Stimulated activated naive CD8-positive, alpha-beta T cell treated with anti-CD3 and anti-CD28 coated beads, Interleukin-15, Interleukin-2, amounts not matched to agents 100 ng/mL and 50 ng/mL, for 24 hours (primary cell): Measurements from ENCODE around the gene TTLL5.
A peak's percentile ranks its signal among the peaks of the same experiment; 100 is the strongest.

Experiments
- H3K27ac Mint-ChIP-seq: one replicate; pipeline ENCODE4 v1.8.0; 2021; ENCODE audit warnings: mild to moderate bottlenecking, mixed read lengths
- H3K27me3 Mint-ChIP-seq: one replicate; pipeline ENCODE4 v1.8.0; 2021; ENCODE audit warnings: mixed read lengths
- H3K36me3 Mint-ChIP-seq: one replicate; pipeline ENCODE4 v1.8.0; 2021; ENCODE audit warnings: low read depth, mixed read lengths
- H3K4me1 Mint-ChIP-seq: one replicate; pipeline ENCODE4 v1.8.0; 2021; ENCODE audit warnings: low read depth, mixed read lengths
- H3K4me3 Mint-ChIP-seq: one replicate; pipeline ENCODE4 v1.8.0; 2021; ENCODE audit warnings: mild to moderate bottlenecking, mixed read lengths
- H3K9me3 Mint-ChIP-seq: one replicate; pipeline ENCODE4 v1.8.0; 2021; ENCODE audit warnings: mixed read lengths

TTLL5 gene, protein sequence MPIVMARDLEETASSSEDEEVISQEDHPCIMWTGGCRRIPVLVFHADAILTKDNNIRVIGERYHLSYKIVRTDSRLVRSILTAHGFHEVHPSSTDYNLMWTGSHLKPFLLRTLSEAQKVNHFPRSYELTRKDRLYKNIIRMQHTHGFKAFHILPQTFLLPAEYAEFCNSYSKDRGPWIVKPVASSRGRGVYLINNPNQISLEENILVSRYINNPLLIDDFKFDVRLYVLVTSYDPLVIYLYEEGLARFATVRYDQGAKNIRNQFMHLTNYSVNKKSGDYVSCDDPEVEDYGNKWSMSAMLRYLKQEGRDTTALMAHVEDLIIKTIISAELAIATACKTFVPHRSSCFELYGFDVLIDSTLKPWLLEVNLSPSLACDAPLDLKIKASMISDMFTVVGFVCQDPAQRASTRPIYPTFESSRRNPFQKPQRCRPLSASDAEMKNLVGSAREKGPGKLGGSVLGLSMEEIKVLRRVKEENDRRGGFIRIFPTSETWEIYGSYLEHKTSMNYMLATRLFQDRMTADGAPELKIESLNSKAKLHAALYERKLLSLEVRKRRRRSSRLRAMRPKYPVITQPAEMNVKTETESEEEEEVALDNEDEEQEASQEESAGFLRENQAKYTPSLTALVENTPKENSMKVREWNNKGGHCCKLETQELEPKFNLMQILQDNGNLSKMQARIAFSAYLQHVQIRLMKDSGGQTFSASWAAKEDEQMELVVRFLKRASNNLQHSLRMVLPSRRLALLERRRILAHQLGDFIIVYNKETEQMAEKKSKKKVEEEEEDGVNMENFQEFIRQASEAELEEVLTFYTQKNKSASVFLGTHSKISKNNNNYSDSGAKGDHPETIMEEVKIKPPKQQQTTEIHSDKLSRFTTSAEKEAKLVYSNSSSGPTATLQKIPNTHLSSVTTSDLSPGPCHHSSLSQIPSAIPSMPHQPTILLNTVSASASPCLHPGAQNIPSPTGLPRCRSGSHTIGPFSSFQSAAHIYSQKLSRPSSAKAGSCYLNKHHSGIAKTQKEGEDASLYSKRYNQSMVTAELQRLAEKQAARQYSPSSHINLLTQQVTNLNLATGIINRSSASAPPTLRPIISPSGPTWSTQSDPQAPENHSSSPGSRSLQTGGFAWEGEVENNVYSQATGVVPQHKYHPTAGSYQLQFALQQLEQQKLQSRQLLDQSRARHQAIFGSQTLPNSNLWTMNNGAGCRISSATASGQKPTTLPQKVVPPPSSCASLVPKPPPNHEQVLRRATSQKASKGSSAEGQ (N-terminal part only)

DNA sequence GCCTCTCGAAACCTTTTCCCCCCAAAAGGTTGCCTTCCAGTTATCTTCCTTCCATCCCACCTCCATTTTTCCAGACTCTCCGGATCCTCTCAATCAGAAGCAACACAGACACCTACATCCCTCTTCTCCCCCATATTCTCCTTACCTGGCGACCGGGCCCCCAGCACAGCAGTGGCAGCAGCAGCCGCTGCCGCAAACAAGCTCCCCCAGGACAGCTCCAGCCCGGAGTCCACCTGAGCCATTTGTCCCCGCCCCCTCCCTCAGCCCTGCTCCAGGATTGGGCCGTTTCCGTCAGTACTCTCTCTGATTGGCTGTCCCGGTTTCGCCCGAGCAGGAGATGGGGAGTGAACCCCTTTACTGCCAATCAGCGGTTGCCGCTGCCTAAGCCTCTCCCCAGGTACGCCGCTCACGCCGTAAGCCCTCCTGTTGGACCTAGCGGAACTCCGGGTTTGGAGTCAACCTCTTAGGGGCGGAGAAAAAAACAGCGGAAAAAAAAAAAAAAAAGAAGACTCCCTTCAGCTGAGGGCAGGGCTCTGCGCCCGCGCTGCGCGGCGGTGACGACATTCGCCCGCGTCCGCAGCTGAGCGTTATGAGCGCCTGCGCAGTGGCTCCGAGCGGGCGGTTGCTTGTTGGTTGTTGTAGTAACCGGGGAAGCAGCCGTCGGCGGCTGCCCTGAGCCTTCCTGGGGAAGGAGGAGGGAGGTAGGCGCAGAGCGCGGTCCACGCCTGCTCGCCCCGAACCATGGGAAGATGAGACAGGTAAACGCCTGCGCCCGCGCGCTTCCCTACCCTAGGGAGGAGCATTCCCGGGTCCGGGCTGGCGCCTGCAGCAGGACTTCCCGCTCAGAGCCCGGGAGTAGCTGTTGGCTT, at the start of gene TTLL5, which contains the start of gene ERG28:
Gene TTLL5 (plus strand): TSS at position 617 of the 869 bp plus-strand sequence. CDS start 1,904 bp downstream, outside the sequence.
Gene ERG28 (minus strand): TSS at position 247 of the 869 bp plus-strand sequence. CDS start 3,374 bp downstream, outside the sequence.
- Mint-ChIP-seq H3K36me3 (peaks cover 20% of the 10 kb centered on the region), H3K27ac (peak within 1 kb of the TSS; percentile 99), H3K4me3 (peak within 1 kb of the TSS; percentile 99), H3K4me1 (peaks cover 34% of the 10 kb centered on the region), H3K9me3 (no peaks in the 10 kb centered on the region), H3K27me3 (no peaks in the 10 kb centered on the region)

DNA sequence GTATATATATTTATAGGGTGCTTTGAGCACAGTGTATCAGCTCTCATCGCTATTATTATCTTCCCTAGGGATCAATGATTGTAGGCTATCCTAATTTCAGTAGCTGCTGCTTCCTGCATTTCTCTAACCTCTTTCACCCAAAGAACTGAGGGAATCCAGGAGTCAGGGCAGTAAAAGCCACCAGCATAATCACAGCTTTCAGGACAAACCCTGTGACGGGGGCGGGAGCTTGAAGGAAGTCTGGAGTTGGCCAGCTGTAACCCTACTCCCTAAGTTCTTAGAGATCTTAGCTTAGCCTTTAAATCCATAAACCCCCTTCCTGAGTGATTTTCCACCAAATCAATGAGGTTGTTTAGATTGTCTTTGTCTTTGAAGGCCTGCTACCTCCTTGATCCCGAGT, 48.9 kb upstream of the TTLL5 start:
- Mint-ChIP-seq H3K36me3 (peaks cover 6% of the 10 kb centered on the region), H3K9me3 (peaks cover 12% of the 10 kb centered on the region), H3K27me3 (peaks cover 11% of the 10 kb centered on the region), H3K4me1 (no peaks in the 10 kb centered on the region), H3K27ac (no peak overlapping the region), H3K4me3 (no peak overlapping the region)

DNA sequence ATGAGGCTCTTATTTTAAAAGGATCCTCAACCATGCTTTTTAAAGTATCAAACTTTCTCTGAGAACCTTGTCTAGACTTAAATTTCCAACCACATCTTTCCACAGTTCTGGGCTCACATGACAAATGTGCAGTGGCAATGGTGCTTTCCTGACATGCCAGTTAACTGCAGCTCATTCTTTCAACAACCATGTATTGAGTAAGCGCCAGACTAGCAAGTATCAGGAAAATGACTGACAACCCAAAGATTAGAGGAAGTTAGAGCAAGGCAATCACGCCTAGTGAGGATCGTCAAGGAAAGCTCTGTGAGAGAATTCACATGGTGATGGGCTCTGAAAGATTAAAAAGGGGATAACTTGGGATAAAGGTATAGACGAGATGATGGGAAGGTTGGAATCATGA, 46.9 kb upstream of the TTLL5 start:
- Mint-ChIP-seq H3K4me3 (no peak overlapping the region), H3K27me3 (no peaks in the 10 kb centered on the region), H3K4me1 (no peaks in the 10 kb centered on the region), H3K9me3 (peaks cover under 1% of the 10 kb centered on the region), H3K27ac (no peak overlapping the region), H3K36me3 (no peaks in the 10 kb centered on the region)

DNA sequence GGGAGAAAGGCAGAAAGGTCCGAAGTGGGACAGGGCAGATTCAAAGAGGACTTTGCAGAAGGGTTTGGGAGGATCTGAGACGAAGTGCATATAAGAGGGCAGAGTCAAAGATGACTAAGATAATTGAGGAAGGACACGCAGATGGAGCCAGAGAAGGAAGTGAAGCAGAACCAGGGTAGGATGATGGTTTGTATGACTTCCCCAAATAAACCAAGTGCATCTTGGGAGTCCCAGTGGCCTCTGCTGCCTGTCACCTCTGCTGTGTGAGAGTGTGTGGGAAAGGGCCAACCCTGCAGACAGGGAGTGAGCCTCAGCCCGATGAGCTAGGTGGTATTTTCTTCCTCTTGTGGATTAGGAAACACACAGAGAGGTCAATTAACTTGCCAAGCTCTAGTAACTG, 45.8 kb upstream of the TTLL5 start:
- H3K4me1 Mint-ChIP-seq: no peaks in the 10 kb centered on the region
- no peaks in the 10 kb centered on the region for H3K27me3 Mint-ChIP-seq
- H3K9me3 Mint-ChIP-seq: no peaks in the 10 kb centered on the region
- H3K4me3 Mint-ChIP-seq: no peak overlapping the region
- no peak overlapping the region for H3K27ac Mint-ChIP-seq
- H3K36me3 Mint-ChIP-seq: no peaks in the 10 kb centered on the region

DNA sequence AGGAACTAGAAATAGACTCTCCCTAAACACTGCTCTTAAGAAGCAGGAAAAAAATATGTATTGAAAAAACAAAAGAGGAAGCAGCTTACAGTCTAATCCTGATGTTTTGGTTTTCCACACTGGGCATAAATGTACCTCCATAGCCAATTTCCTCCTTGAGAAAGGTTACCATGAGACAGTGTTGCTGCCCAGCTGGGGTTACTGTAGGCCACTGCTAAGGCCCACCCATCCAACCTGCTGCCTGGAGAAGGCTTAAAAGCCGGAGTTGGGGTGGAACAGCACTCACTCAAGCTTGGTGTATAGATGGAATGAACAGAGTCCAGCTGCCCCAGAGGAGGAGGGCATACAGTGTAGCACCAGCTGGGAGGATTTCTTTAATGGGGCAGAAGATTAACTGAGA, 41.5 kb upstream of the TTLL5 start:
- Mint-ChIP-seq H3K27me3 (no peaks in the 10 kb centered on the region), H3K9me3 (no peaks in the 10 kb centered on the region), H3K4me1 (no peaks in the 10 kb centered on the region), H3K36me3 (no peaks in the 10 kb centered on the region), H3K27ac (no peak overlapping the region), H3K4me3 (no peak overlapping the region)

DNA sequence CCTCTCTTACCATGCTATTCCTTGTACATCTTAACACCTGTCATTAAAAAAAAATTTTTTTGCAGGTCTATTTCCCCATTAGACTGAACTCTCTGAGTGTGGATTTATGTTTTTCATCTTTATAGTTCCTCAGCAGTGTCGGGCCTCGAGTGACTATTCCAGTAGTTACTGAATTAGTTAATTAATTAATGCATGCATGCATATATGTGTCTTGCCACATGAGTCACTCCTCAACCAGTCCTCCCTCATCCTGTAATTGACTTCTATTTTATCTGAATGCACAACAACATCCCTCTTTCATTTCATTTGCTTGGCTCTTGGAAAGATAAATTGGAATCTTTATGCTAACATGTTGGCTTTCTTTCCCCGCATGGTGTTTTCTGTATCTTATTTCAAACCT, 36.0 kb upstream of the TTLL5 start:
- H3K36me3 Mint-ChIP-seq: no peaks in the 10 kb centered on the region
- H3K27me3 Mint-ChIP-seq: peaks cover 3% of the 10 kb centered on the region
- H3K9me3 Mint-ChIP-seq: no peaks in the 10 kb centered on the region
- no peaks in the 10 kb centered on the region for H3K4me1 Mint-ChIP-seq
- no peak overlapping the region for H3K4me3 Mint-ChIP-seq
- H3K27ac Mint-ChIP-seq: no peak overlapping the region

DNA sequence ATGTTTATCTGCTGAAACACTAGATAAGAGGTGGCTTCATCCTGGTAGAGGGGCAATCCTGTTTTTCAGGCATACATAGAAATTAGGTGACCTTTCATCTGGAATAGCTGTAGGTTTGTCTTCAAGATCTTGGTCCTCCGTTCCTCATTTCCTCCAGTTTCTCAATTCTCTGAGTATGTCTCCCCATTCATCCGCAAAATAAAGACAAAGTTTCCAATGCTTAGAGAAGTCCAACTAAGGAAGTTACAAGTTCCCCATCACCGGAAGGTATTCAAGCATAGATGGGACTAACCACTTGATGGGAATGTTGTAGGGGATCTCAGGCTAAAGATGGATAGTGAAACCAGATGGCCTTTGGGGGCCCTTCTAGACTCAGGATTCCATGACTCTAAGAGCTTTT, 34.6 kb upstream of the TTLL5 start:
- H3K27ac Mint-ChIP-seq: no peak overlapping the region

DNA sequence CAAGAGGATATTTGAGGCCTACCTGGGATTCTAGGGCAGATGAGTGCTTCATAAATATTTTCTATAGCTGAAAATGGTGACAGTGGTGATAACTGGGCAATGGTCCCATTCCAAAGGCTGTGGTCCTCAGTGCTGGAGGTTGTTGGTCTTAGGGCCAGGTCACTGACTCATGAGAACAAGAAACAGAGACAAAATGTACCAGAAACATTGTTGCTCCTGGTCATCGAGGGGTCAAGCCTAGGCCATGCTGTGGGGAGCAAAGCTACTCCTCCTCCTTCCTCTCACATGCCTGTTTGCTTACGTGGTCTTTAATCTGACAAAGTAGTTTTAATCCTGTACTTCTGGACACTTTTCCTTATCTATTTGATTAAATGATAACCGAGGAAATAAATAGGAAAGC, 34.2 kb upstream of the TTLL5 start:
- peaks cover 3% of the 10 kb centered on the region for H3K27me3 Mint-ChIP-seq
- H3K4me1 Mint-ChIP-seq: no peaks in the 10 kb centered on the region
- H3K36me3 Mint-ChIP-seq: no peaks in the 10 kb centered on the region
- H3K27ac Mint-ChIP-seq: no peak overlapping the region
- no peaks in the 10 kb centered on the region for H3K9me3 Mint-ChIP-seq
- H3K4me3 Mint-ChIP-seq: no peak overlapping the region

More for the DNA sequence above, 34.6 kb upstream of the TTLL5 start:
- Mint-ChIP-seq H3K36me3 (no peaks in the 10 kb centered on the region), H3K4me1 (no peaks in the 10 kb centered on the region), H3K9me3 (no peaks in the 10 kb centered on the region), H3K4me3 (no peak overlapping the region), H3K27me3 (peaks cover 3% of the 10 kb centered on the region)

DNA sequence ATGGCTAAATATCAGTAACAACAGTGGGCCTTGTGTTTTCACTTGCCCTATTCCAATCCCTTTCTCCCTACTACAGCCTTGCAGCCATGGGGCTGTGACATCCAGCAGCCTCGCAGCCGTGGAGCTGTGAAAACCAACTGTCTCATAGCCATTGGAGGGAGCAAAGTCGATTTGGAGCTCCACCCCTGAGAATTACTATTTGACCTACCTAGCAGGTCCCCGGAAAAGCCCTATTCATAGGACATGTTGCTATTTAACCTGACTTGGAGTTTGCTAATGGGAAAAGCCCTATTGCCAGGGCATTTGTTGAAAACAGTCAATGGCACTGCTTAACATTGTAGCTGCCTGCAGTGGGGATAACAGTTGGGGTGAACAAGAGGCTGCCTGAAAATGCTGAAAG, 33.6 kb upstream of the TTLL5 start:
- Mint-ChIP-seq H3K27me3 (peaks cover 3% of the 10 kb centered on the region), H3K36me3 (no peaks in the 10 kb centered on the region), H3K4me1 (no peaks in the 10 kb centered on the region), H3K4me3 (no peak overlapping the region), H3K9me3 (no peaks in the 10 kb centered on the region), H3K27ac (no peak overlapping the region)

DNA sequence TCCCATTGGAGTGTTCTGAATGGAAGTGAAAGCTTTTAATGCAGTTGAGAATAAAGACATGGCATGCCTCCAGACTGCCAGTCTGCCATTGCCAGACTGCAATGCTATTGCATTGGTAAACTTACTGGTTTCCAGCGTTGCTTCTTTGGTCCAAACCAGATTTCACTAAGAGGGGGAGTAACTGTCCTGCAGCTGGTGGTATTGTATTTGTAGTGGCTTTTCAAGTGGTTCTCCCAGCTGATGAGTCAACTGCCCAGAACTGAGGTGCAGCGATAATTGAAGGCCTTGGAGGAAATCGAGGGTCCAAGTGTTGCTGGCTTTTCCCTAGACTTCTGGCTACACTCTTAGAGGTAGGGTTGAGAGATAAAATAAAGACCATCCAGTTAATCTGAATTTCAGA, 32.2 kb upstream of the TTLL5 start:
- Mint-ChIP-seq H3K4me1 (no peaks in the 10 kb centered on the region), H3K27me3 (peaks cover 3% of the 10 kb centered on the region), H3K27ac (no peak overlapping the region), H3K4me3 (no peak overlapping the region), H3K36me3 (no peaks in the 10 kb centered on the region), H3K9me3 (no peaks in the 10 kb centered on the region)

DNA sequence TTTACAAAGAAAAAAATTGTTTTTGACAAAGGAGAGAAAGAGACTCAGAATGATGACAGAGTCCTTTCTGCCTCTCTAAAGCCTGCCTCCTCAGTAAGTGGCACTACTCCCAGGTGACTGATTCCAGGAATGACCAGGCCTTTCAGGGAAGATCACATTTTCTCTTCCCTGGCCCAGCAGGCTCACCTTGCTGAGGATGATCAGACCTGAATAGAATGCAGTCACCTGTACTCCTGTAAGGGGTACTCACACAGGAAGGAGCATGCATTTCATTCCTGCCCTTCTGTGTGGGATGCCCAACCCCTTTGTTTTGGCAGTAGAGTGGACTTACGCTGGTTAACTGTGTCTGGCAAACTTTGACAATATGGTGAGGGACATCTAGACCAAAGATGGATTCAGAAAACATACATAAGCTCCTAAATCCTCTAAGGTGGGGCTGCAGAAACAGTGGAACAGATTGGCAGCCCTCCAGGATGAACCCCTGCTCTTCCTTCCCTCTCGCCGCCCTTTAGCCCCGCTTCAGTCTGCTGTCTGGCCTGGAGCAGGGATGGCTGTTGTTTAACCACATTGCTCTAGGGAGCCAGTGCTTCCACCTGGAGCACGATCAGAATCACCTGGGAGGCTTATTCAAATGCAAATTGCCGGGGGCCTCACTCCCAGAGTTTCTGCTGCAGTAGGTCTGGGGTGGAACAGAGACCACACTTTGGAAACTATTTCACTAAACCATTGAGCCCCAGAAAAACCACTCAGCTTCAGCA, 30.2 kb upstream of the TTLL5 start:
- no peak overlapping the region for H3K27ac Mint-ChIP-seq
- H3K4me1 Mint-ChIP-seq: no peaks in the 10 kb centered on the region
- H3K9me3 Mint-ChIP-seq: no peaks in the 10 kb centered on the region
- H3K27me3 Mint-ChIP-seq: peaks cover 3% of the 10 kb centered on the region
- no peak overlapping the region for H3K4me3 Mint-ChIP-seq
- H3K36me3 Mint-ChIP-seq: no peaks in the 10 kb centered on the region

DNA sequence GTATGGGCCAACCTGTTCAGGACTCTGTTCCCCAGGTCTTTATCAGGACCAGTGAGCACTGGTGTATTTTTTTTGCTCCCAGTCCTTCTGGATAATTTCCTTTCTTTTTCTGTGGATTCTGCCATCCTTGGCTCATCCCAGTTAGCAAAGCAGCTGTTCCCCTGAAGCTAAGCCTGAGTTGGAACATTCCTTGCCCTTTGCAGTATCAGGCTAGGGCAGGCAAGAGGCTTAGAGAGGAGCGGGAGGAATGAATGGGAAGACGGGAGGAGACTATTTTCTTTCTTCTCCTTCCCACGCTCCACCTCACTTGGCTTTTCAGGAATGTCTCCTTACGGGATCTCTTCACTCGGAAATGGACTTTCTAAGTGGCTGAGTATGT, 29.6 kb upstream of the TTLL5 start:
- H3K27ac Mint-ChIP-seq: no peak overlapping the region
- peaks cover 3% of the 10 kb centered on the region for H3K27me3 Mint-ChIP-seq
- no peaks in the 10 kb centered on the region for H3K9me3 Mint-ChIP-seq
- H3K36me3 Mint-ChIP-seq: no peaks in the 10 kb centered on the region
- no peak overlapping the region for H3K4me3 Mint-ChIP-seq
- H3K4me1 Mint-ChIP-seq: no peaks in the 10 kb centered on the region

DNA sequence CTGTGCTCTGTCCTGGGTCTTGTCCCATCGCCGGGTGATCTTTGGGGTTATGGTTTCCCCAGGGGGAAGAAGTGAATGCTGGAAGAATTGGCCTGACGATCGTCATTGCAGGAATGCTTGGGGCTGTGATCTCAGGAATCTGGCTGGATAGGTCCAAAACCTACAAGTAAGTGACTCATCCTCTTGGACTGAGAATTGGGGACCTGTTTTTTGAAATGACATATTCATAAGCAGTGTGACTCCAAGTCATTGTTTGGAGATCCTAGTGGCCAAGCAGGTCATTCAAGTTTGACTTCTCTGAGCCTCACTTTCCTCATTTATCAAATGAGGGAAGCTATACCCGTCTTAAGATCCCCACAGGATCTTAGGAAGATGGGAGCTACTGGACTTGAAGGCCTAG, 26.2 kb upstream of the TTLL5 start:
- Mint-ChIP-seq H3K36me3 (no peaks in the 10 kb centered on the region), H3K27me3 (no peaks in the 10 kb centered on the region), H3K27ac (no peak overlapping the region), H3K9me3 (no peaks in the 10 kb centered on the region), H3K4me1 (no peaks in the 10 kb centered on the region), H3K4me3 (no peak overlapping the region)
